HG02763 (cell line): ENCODE results near the gene SLC22A13.
"Not testable (repeated sequence)": the region's sequence is repeated elsewhere in the genome, so short reads cannot be mapped to it uniquely, and the experiment has no call there.

ENCODE experiments used
- ATAC-seq: cut with Tn5 transposase; IDR thresholded peaks from one replicate; pipeline ENCODE4 v1.9.1; 2021; ENCODE audit warnings: mild to moderate bottlenecking, moderate library complexity; ENCODE audit not compliant: unreplicated experiment

The SLC22A13 gene

GRCh38 chr3:38297053-38297452, 31.4 kb downstream of the SLC22A13 start:
- ATAC-seq: not testable (repeated sequence)

GRCh38 chr3:38297537-38297936, 31.9 kb downstream of the SLC22A13 start:
- ATAC-seq: no peak

GRCh38 chr3:38297947-38298711, 32.5 kb downstream of the SLC22A13 start:
- ATAC-seq: no peak

- ATAC-seq: no peak
Observed at GRCh38 chr3:38306941-38307340, 41.3 kb downstream of the SLC22A13 start.

GRCh38 chr3:38307599-38307998, 42.0 kb downstream of the SLC22A13 start:
- ATAC-seq: no peak

- no peak for ATAC-seq
Observed at GRCh38 chr3:38308456-38308855, 42.8 kb downstream of the SLC22A13 start.

GRCh38 chr3:38311476-38311875, 45.9 kb downstream of the SLC22A13 start:
- no peak for ATAC-seq

GRCh38 chr3:38311941-38312340, 46.3 kb downstream of the SLC22A13 start:
- ATAC-seq: no peak

GRCh38 chr3:38312356-38312755, 46.7 kb downstream of the SLC22A13 start:
- no peak for ATAC-seq

GRCh38 chr3:38313263-38313662, 47.7 kb downstream of the SLC22A13 start:
- no peak for ATAC-seq

GRCh38 chr3:38313695-38314094, 48.1 kb downstream of the SLC22A13 start:
- ATAC-seq: no peak

GRCh38 chr3:38314112-38314763, 48.6 kb downstream of the SLC22A13 start:
- no peak for ATAC-seq

- no peak for ATAC-seq
Observed at GRCh38 chr3:38314764-38315487, 49.3 kb downstream of the SLC22A13 start.

GRCh38 chr3:38315488-38316230, 50.0 kb downstream of the SLC22A13 start:
- no peak for ATAC-seq

- ATAC-seq: no peak
Observed at GRCh38 chr3:38316356-38317191, 51.0 kb downstream of the SLC22A13 start.

GRCh38 chr3:38317192-38317759, 51.7 kb downstream of the SLC22A13 start:
- ATAC-seq: no peak

GRCh38 chr3:38318766-38319671, 53.4 kb downstream of the SLC22A13 start:
- no peak for ATAC-seq

- ATAC-seq: not testable (repeated sequence)
Observed at GRCh38 chr3:38320638-38321037, 55.0 kb downstream of the SLC22A13 start.

- ATAC-seq: no peak
Observed at GRCh38 chr3:38323060-38323459, 57.4 kb downstream of the SLC22A13 start.
